ENCODE results near the gene KPNA6. TPM values are rescaled to one million over a fixed set of nuclear protein-coding genes. Genes with fewer than 3 reads are reported as not detected.
A peak's percentile ranks its signal among the peaks of the same experiment; 100 is the strongest.
"Not testable (repeated sequence)": the region's sequence is repeated elsewhere in the genome, so short reads cannot be mapped to it uniquely, and the experiment has no call there.

The KPNA6 gene
- total RNA-seq, 1 donor from 2014 or later = 79.0 TPM

- Mint-ChIP-seq H3K4me1 (ENCODE audit: low read depth, unreplicated experiment) (no peaks in the 10 kb centered on the region), H3K27me3 (ENCODE audit: unreplicated experiment) (no peaks in the 10 kb centered on the region), H3K36me3 (ENCODE audit: unreplicated experiment) (no peaks in the 10 kb centered on the region), H3K4me3 (ENCODE audit: unreplicated experiment) (no peak overlapping the region), H3K27ac (ENCODE audit: unreplicated experiment) (no peak overlapping the region), H3K9me3 (ENCODE audit: unreplicated experiment) (no peaks in the 10 kb centered on the region)
- no peak for TF ChIP-seq CTCF (IDR thresholded peaks at IDR 0.05; ENCODE audit: partially characterized antibody, unreplicated experiment)
- DNase-seq = no peak
Measured at GRCh38 chr1:32138965-32139364, 31.1 kb downstream of the KPNA6 start.

GRCh38 chr1:32142446-32143301, 34.8 kb downstream of the KPNA6 start:
- Mint-ChIP-seq H3K4me3 (ENCODE audit: unreplicated experiment) (no peak overlapping the region), H3K36me3 (ENCODE audit: unreplicated experiment) (no peaks in the 10 kb centered on the region), H3K4me1 (ENCODE audit: low read depth, unreplicated experiment) (no peaks in the 10 kb centered on the region), H3K27ac (ENCODE audit: unreplicated experiment) (peak overlapping the region; percentile 28), H3K27me3 (ENCODE audit: unreplicated experiment) (no peaks in the 10 kb centered on the region), H3K9me3 (ENCODE audit: unreplicated experiment) (no peaks in the 10 kb centered on the region)
- DNase-seq = no peak
- TF ChIP-seq CTCF (IDR thresholded peaks at IDR 0.05; ENCODE audit: partially characterized antibody, unreplicated experiment) = no peak

GRCh38 chr1:32143302-32143695, 35.4 kb downstream of the KPNA6 start:
- H3K27ac Mint-ChIP-seq (ENCODE audit: unreplicated experiment); H3K4me3 Mint-ChIP-seq (ENCODE audit: unreplicated experiment); H3K9me3 Mint-ChIP-seq (ENCODE audit: unreplicated experiment); H3K4me1 Mint-ChIP-seq (ENCODE audit: low read depth, unreplicated experiment); H3K36me3 Mint-ChIP-seq (ENCODE audit: unreplicated experiment); DNase-seq; H3K27me3 Mint-ChIP-seq (ENCODE audit: unreplicated experiment): not testable (repeated sequence)

- peaks cover 11% of the 10 kb centered on the region for H3K36me3 Mint-ChIP-seq (ENCODE audit: unreplicated experiment)
- TF ChIP-seq CTCF (IDR thresholded peaks at IDR 0.05; ENCODE audit: partially characterized antibody, unreplicated experiment) = no peak
- peaks cover 2% of the 10 kb centered on the region for H3K27me3 Mint-ChIP-seq (ENCODE audit: unreplicated experiment)
- no peaks in the 10 kb centered on the region for H3K4me1 Mint-ChIP-seq (ENCODE audit: low read depth, unreplicated experiment)
- no peak overlapping the region for H3K27ac Mint-ChIP-seq (ENCODE audit: unreplicated experiment)
- no peak overlapping the region for H3K4me3 Mint-ChIP-seq (ENCODE audit: unreplicated experiment)
- H3K9me3 Mint-ChIP-seq (ENCODE audit: unreplicated experiment) = peaks cover 3% of the 10 kb centered on the region
- DNase-seq = no peak
Measured at GRCh38 chr1:32144033-32144432, 36.2 kb downstream of the KPNA6 start.

GRCh38 chr1:32147799-32148198, 39.9 kb downstream of the KPNA6 start:
- H3K4me3 Mint-ChIP-seq (ENCODE audit: unreplicated experiment); H3K27me3 Mint-ChIP-seq (ENCODE audit: unreplicated experiment): not testable (repeated sequence)

GRCh38 chr1:32150847-32151246, 43.0 kb downstream of the KPNA6 start:
- DNase-seq = no peak
- Mint-ChIP-seq H3K36me3 (ENCODE audit: unreplicated experiment) (peaks cover 13% of the 10 kb centered on the region), H3K4me3 (ENCODE audit: unreplicated experiment) (no peak overlapping the region), H3K27me3 (ENCODE audit: unreplicated experiment) (peaks cover 3% of the 10 kb centered on the region), H3K4me1 (ENCODE audit: low read depth, unreplicated experiment) (no peaks in the 10 kb centered on the region), H3K27ac (ENCODE audit: unreplicated experiment) (no peak overlapping the region), H3K9me3 (ENCODE audit: unreplicated experiment) (peaks cover 6% of the 10 kb centered on the region)
- no peak for TF ChIP-seq CTCF (IDR thresholded peaks at IDR 0.05; ENCODE audit: partially characterized antibody, unreplicated experiment)

More at GRCh38 chr1:32147799-32148198, 39.9 kb downstream of the KPNA6 start:
- H3K36me3 Mint-ChIP-seq (ENCODE audit: unreplicated experiment) = peaks cover 13% of the 10 kb centered on the region
- H3K9me3 Mint-ChIP-seq (ENCODE audit: unreplicated experiment); H3K4me1 Mint-ChIP-seq (ENCODE audit: low read depth, unreplicated experiment); H3K27ac Mint-ChIP-seq (ENCODE audit: unreplicated experiment); DNase-seq: not testable (repeated sequence)
